Measurements from ENCODE around the gene FGF12. TPM values are rescaled to one million over a fixed set of nuclear protein-coding genes. Genes with fewer than 3 reads are reported as not detected.

Gene FGF12
- total RNA-seq, 4 donors from 2014 or later, result 1.0 to 4.4 (median 1.3) TPM; not detected in 1

- intact Hi-C loops (cut with DNase I; ENCODE audit: low total_unique reads), result no loop called here
- Histone ChIP-seq H3K4me3 (no peak overlapping the region), H3K27me3 (no peaks in the 10 kb centered on the region), H3K27ac (no peak overlapping the region), H3K4me1 (no peaks in the 10 kb centered on the region), H3K9me3 (no peaks in the 10 kb centered on the region), H3K36me3 (no peaks in the 10 kb centered on the region)
- DNase-seq, result no peak
- no peak for TF ChIP-seq POLR2A (IDR thresholded peaks at IDR 0.05)
- no peak for TF ChIP-seq CTCF (IDR thresholded peaks at IDR 0.05)
These were observed 344.5 kb downstream of the FGF12 start for GRCh38 chr3:192382861-192383260.

GRCh38 chr3:192373586-192373985 is 353.8 kb downstream of the FGF12 start:
- no peak for TF ChIP-seq CTCF (IDR thresholded peaks at IDR 0.05)
- TF ChIP-seq POLR2A (IDR thresholded peaks at IDR 0.05), result no peak
- intact Hi-C loops (cut with DNase I; ENCODE audit: low total_unique reads), result no loop called here
- no peak for DNase-seq

GRCh38 chr3:192373032-192373431 is 354.3 kb downstream of the FGF12 start:
- Histone ChIP-seq H3K4me1 (no peaks in the 10 kb centered on the region), H3K9me3 (no peaks in the 10 kb centered on the region), H3K27ac (no peak overlapping the region), H3K27me3 (no peaks in the 10 kb centered on the region), H3K4me3 (no peak overlapping the region), H3K36me3 (no peaks in the 10 kb centered on the region)
- TF ChIP-seq POLR2A (IDR thresholded peaks at IDR 0.05), result no peak
- no peak for TF ChIP-seq CTCF (IDR thresholded peaks at IDR 0.05)
- DNase-seq, result no peak
- intact Hi-C loops (cut with DNase I; ENCODE audit: low total_unique reads), result no loop called here

More at GRCh38 chr3:192373586-192373985, 353.8 kb downstream of the FGF12 start:
- Histone ChIP-seq H3K27me3 (no peaks in the 10 kb centered on the region), H3K27ac (no peak overlapping the region), H3K9me3 (no peaks in the 10 kb centered on the region), H3K4me3 (no peak overlapping the region), H3K36me3 (no peaks in the 10 kb centered on the region), H3K4me1 (no peaks in the 10 kb centered on the region)

GRCh38 chr3:192372616-192373015 is 354.7 kb downstream of the FGF12 start:
- H3K9me3 ChIP-seq, result no peaks in the 10 kb centered on the region
- no peaks in the 10 kb centered on the region for H3K27me3 ChIP-seq
- H3K4me3 ChIP-seq, result no peak overlapping the region
- H3K36me3 ChIP-seq, result no peaks in the 10 kb centered on the region
- intact Hi-C loops (cut with DNase I; ENCODE audit: low total_unique reads), result no loop called here
- no peak for TF ChIP-seq CTCF (IDR thresholded peaks at IDR 0.05)
- no peak for TF ChIP-seq POLR2A (IDR thresholded peaks at IDR 0.05)
- no peaks in the 10 kb centered on the region for H3K4me1 ChIP-seq
- no peak overlapping the region for H3K27ac ChIP-seq
- no peak for DNase-seq

GRCh38 chr3:192371870-192372400 is 355.4 kb downstream of the FGF12 start:
- TF ChIP-seq POLR2A (IDR thresholded peaks at IDR 0.05) (no peak), CTCF (IDR thresholded peaks at IDR 0.05) (no peak)
- Histone ChIP-seq H3K9me3 (no peaks in the 10 kb centered on the region), H3K4me3 (no peak overlapping the region), H3K36me3 (no peaks in the 10 kb centered on the region), H3K4me1 (no peaks in the 10 kb centered on the region), H3K27me3 (no peaks in the 10 kb centered on the region), H3K27ac (no peak overlapping the region)
- intact Hi-C loops (cut with DNase I; ENCODE audit: low total_unique reads), result no loop called here
- no peak for DNase-seq
